GM19463 (cell line): ENCODE results near the gene GATAD2A.
A peak's percentile ranks its signal among the peaks of the same experiment; 100 is the strongest.

ENCODE experiments used
- ATAC-seq: cut with Tn5 transposase; IDR thresholded peaks from one replicate; pipeline ENCODE4 v1.9.1; 2021; ENCODE audit warnings: mild to moderate bottlenecking, moderate library complexity; ENCODE audit not compliant: unreplicated experiment

Gene GATAD2A

DNA sequence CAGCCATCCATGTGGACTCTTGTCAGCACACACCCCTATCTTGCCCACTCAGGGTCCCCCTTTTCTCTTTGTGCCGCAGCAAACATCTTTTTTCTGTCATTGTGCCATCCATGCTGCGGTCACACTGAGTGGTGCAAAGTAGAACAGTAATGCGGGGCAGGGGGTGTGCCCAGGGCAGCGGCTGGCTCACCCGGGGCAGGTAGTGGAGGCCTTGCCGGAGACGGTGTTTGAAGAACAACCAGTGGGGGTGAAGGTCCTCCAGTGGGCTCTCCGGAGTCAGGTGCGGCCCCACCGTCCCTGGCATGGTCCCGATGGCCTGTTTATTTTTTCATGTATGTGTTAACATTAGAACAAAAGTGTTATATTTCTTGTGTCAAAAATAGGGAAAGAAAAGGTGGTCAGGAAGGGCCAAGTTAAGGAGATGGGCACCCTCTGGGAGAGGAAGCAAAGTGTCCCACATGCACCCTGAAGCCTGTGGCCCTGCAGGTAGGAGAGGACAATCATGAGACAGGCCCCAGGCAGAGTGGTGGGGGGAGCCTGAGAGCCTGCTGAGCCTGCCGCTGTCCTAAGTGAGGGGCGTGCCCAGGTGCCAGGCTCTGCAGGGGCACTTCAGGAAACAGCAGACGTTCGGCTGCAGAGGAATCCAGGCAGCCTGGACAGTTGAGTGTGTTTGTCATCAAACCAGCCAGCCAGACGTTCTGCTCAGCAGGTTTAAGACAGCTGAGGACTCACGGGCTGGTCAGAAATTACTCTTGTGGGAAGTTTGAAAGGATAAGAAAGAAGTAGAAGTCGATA lies 97.5 kb downstream of the GATAD2A start:
- ATAC-seq = no peak

DNA sequence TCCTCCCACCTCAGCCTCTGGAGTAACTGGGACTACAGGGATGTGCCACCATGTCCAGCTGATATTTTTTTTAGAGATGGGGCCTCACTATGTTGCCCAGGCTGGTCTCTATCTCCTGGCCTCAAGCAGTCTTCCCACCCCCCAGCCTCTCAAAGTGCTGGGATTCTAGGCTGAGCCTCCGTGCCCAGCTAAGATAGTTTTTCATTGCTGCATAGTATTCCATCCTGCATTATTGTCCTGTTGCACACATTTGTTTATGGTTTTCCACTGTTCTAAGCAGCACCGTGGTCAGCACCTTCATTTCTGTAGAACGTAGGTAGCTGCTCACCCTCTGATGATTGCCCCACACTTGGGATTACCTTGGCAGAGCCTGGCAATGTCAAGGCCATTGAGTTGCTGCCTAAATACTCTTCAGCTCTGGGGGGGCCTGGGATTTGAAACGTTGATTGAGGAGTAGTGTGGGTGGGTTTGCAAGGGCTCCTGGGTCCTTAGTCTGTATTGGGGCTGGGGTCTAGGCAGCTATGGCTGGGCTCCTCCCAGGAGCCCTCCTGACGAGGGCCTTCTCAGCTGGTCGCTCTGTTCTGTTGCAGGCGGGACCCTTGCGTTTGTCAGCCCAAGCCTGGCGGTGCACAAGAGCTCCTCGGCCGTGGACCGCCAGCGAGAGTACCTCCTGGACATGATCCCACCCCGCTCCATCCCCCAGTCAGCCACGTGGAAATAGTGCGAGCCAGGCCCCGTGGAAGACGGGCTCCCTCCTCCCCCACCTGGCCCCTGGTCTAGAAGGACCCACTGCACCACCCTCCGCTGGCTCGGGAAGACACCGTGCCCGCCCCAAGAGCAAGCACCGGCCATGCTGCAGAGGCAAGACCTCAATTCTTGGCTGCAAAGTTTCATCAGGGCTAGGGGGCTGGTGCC lies 99.5 kb downstream of the GATAD2A start:
- no peak for ATAC-seq

DNA sequence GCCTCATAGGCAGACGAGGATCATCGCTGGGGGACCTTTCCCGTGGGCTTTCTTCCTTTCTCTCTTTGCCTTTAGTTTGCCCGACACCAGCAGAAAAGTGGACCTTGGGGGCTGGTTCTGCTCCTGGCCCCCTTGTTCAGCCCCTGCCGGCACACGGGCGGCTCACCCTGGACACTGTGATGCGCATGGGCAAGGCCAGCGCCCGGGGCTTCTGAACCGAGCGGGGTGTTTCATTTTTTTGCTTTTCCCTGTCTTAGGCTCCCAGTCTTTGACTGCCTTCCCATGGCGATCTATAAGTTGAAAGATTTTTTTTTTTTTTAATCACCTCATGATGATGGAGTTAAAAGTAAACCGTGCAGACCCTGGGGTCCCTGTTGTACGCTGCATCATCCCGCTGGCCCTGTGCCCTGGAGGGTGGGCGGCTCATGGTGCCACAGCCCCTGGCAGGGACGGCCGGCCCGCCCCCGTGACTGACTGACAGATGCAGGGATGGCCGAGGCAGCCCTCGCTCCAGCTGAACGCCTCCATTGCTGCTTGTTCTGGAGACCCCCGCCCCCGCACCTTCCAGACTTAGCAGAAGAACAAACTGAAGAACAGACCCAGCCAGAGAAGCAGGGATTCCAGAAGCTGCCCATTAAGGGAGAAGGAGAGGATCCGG lies 100.3 kb downstream of the GATAD2A start:
- ATAC-seq = no peak

DNA sequence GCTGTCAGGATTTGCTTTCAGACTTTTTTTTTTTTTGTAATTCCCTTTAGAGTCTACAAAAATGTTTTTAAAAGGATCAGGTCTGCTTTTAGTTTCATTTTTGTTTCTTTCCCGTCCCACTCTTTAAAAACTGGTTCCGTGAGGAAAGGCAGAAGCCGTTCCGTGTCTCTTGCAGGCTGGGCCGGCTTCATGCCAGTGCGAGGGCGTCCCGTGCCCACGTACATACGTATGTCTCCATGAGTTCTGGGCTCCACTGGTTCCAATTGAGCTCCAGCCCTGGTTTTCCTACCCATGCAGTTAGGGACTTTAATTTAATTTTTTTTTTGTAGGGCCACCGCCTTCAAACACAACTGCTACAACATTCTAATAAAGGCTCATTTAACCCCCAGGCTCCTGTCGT lies 101.1 kb downstream of the GATAD2A start:
- no peak for ATAC-seq

DNA sequence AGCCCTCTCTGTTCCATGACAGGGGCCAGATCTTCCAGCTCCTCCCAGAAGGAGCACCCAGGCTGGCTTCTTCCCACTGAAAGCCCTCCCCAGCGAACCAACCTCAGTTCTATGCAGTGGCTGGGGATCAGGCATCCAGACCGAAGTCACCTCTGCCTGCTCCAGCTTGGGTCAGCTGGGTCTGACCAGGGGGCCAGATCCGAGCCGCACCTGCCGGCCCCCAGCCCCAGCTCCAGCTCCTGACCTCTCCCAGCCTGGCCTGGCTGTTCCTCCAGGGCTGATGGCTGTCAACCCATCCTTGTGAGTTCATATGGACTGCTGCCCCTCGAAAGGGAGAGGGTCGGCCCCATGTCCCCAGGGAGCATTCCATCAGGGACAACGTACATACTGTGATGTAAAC lies 101.9 kb downstream of the GATAD2A start:
- ATAC-seq = no peak

DNA sequence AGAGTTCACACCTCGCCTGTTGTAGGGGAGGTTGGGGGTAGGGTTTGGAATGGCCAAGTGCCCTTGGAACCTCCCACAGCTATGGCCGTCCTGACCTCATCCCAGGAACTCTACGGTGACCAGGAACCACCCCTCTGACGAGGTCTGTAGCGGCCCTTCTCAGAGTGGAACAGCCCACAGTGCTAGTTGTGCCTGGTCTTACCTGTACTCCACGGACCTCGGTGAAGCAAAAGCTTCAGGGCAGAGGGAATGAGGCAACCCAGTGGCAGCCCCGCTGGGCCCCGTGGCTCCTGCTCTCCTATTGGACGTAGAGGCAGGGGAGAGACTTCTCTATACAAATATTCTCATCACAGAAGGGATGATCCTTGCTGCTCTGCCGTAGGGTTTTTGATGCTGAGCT lies 102.7 kb downstream of the GATAD2A start:
- ATAC-seq = no peak

DNA sequence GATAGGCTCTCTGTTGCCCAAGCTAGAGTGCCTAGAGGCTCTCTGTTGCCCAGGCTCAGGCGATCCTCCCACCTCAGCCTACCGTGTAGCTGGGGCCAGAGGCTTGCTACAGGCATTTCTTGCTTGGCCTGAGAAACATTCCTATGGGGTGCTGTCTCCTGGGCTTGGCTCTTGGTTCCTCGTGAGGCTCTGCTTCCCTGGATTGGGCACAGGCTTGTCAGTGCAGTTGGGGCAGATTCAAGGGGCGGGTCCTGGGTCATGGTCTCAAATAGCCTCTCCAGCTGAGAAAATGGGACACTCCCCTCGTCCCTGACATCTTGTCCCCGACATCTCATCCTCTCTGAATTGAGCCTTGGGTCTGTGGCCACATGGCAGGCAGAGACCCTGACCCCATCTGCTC lies 105.0 kb downstream of the GATAD2A start:
- ATAC-seq = no peak

DNA sequence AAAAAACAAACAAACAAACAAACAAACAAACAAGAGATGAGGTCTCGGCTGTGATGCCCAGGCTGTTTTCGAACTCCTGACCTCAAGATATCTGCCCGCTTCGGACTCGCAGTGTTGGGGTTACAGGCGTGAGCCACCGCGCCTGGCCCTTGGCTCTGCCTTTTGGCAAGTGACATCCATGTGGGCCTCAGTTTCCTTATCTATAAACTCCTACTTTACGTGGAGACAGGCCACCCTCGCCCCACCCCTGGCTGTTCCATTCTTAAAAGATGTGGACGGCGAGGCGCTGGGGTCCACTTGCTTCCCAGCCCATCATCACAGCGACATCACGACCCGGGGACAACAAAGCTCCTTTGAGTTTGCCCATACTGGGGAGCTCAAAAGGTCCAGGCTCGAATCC lies 108.2 kb downstream of the GATAD2A start:
- ATAC-seq = no peak

DNA sequence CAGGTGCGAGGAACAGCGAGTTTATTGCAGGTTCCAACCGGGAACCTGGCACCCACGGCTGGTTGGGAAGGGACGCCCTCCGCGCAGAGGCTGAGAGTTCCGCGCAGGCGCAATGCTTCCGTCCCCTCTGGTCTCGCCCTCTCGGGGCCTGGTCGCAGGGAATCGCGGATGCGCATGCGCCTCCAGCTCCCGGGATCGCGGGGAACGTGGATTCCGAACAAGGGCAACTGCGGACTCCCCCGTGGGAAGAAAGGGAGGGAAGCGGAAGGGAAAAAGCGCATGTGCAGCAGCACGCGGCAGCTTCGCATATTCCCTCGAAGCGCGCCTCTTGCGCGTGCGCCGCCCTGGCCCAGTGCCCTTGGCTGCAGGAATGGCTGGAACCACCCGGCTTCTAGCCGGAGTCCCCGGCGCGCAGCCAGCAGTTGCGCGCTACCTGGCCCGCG lies 108.8 kb downstream of the GATAD2A start:
- no peak for ATAC-seq

DNA sequence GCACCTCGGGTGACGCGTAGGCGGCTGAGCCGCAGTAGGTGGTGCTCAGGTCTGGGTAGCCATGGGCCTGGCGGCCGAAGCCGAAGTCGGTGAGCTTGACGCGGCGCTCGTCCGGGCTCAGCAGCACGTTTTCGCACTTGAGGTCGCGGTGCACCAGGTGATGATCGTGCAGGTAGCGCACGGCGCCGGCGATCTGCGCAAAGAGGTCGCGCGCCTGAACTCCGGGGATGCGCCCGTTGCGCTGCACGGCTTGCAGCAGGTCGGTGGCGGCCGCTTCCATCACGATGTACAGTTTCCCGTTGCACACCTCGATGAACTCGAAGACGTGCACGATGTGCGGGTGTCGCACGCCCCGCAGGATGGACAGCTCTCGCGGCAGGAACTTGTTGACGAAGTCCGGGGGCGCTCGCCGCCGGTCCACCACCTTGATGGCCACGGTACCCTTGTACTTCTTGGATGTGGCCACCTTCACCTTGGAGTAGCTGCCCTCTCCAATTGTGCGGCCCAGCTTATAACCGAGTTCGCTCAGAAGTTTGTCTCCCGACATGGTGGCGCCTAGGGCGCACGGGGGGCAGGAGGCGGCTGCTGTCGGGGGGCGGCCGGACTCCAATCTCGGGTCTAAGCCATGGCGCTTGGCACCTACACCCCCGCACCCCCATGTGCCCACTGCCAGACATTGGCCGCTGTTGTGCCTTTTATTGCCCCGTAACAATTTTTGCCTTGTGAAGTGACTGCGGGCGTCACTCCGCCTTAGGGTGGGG lies 109.6 kb downstream of the GATAD2A start, which contains the start of gene TSSK6:
Gene TSSK6 (minus strand): TSS at position 668 of the 761 bp plus-strand sequence. CDS start 121 bp downstream, at position 547.
- no peak for ATAC-seq

DNA sequence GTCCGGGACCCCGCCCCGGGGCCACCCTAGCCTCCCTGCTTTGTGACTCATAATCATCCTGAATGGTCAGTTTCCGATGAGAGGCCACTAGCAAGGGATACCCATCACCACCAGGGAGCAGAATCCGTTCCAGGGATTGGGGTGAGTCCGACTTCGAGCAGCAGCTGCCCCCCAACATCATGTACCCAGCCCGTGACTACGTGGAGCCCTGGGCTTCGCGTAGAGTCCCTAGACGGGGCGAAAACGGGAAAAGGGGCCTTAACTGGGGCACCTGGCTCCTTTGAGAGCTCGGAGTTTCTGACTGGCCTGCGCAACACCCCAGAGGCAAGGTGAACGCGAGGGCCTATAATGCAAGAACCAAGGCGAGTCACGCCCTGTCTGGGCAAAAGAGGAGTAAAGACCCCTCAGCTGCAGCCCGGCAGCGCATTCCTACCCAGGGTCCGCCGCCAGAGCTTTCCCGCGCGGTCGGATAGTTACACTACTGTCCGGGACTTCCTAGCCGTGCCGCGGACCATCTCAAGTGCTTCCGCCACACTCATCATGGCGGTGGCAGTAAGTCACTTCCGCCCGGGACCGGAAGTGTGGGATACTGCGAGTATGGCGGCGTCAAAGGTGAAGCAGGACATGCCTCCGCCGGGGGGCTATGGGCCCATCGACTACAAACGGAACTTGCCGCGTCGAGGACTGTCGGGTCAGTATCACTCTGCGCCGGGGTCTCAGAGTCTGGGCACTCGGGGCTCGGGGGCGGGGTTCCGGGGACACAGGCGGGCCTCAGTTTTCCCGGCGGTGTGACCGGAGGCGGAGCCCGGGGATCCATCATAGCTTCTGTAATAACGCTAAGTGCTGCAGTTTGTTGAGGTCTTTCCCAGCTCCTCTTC lies 110.4 kb downstream of the GATAD2A start, which contains the start of gene NDUFA13:
Gene NDUFA13 (plus strand): TSS at position 584 of the 878 bp plus-strand sequence. CDS start 14 bp downstream, at position 598.
- ATAC-seq = peak; percentile 97

DNA sequence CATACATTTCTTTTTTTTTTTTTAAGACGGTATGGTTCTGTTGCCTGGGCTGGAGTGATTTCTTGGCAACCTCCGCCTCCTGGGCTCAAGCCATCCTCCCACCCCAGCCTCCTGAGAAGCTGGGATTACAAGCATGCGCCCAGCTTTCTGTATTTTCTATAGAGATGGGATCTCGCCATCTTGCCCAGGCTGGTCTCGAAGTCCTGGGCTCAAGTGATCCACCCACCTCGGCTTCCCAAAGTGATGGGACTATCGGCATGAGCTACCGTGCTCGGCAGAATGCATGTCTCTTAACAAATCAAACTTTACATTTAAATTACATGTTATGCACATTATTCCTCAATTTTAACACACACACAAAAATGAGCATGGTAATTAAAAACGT lies 111.8 kb downstream of the GATAD2A start:
- ATAC-seq = no peak

DNA sequence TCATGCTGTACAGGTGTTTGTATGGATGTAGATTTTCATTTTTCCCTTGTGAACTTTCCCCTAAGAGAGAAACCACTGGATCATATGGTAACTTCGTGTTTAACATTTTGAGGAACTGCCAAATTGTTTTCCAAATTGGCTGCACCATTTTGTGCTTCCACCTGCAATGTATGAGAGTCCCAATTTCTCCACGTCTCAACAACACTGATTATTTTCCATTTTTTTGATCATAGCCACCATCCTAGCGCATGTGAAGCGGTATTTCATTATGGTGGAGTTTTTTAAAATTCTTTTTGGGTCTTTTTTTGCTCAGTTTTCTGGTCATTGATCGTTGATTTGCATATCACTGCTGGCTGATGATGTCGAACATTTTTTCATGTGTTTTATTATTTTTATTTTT lies 115.5 kb downstream of the GATAD2A start:
- ATAC-seq = no peak

DNA sequence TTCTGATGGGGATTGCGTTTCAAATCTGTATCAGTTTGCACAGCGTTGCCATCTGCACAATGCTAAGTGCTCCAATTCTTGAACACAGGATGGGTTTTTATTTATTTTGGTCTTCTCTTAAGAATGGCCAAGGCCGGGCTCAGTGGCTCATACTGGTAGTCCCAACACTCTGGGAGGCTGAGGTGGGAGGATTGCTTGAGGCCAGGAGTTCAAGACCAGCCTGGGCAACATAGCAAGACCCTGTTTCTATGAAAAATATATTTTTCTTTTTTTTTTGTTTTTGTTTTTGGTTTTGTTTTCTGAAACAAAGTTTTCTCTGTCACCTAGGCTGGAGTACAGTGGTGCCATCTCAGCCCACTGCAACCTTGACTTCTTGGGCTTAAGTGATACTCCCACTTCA lies 117.7 kb downstream of the GATAD2A start:
- no peak for ATAC-seq

DNA sequence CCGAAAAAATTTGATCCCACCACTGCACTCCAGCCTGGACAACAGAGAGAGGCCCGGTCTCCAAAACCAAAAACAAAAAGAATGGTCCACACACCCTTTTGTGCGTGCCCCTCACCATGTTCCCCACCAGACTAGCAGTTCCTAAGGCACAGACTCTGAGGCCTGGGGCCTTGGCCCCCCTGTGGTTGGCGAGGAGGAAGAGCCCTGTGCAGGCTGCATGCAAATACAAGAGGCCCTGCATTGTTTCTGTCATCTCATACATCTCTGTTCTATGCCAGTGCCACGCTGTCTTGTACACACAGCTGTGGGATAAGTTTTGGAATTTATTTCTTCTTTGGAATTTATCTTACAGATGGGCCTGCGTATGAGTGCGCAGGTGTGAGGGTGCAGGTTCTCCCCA lies 118.6 kb downstream of the GATAD2A start:
- no peak for ATAC-seq

DNA sequence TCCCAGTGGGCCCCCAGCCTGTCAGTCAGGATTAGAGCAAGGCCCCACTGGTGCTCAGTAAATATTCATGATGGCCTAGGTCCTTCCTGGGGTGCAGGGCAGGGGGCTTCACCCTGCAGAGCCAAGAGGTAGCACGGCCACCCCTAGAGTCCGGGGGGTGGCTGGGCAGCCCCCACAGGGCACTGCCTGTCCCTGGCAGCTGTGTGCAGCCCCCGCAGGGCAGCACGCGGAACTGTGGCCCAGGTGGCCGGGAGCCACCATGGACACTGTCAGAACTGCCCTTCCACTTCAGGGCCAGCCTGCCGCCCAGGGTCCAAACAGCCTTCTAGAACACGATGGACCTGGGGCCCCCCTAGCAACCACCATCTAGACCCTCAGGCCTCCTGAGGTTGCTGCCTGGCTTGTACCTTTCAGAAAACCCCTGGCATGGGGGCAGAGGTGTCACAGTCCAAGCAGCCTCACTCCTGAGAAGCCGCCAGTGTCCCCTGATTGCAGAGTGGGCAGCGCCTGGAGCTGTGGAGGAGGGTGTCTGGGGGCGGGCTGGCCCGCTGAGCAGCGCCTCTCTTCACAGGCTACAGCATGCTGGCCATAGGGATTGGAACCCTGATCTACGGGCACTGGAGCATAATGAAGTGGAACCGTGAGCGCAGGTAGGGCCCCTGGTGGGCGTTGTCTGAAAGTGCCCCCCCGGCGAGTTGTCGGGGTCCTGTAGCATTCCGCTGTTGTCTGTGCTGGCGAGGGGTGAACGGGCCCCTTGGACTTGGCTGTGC lies 120.3 kb downstream of the GATAD2A start:
- no peak for ATAC-seq

DNA sequence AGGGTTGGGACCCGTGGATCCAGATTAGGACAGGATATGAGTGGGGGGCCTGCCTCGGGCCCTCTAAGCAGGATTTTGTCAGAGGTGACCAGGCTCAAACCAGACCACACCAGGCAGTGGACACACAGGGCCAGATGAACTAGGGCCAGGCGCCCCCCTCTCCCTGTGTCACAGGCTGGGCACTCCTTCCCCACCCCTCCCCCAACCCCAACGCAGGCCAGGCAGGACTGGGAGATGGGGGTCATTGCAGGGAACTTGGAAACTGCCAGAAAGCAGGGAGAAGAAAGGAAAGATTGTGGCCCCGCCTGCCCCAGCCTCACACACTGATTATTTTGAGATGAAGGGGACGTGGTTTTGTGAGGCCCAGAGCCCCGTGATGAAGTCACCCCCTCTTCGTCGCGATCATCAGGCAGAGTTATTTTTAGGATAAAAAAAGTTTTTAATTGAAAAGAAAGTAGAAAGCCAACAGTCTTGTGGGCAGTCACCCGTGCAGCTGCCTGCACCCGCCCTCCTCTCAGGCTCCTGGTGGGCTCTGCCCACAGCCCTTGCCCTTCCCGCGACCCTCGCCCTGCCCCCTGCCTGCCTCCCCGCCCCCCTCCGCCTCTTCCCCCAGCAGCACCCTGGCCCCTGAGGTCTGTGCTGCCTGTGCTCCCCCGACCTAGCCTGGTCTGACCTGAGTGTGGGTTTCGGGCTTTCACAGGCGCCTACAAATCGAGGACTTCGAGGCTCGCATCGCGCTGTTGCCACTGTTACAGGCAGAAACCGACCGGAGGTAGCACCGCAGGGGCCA lies 121.3 kb downstream of the GATAD2A start:
- ATAC-seq = no peak

DNA sequence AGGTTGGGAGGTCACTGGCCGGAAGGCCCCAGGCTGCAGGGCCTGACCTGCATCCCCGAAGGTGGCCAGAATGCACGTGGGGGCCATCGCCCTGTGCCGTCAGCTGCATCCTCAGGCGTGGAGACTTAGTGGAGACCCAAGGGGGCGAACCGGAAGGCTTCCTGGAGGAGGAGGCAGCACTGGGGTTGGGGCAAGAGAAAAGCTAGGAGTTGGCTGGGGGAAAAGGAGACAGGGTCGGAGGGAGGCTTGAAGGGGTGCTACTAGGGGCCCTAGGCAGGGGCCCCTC lies 121.8 kb downstream of the GATAD2A start:
- no peak for ATAC-seq
